H1 (cell line): ENCODE measurements around the gene LAYN. TPM values are rescaled to one million over a fixed set of nuclear protein-coding genes. Genes with fewer than 3 reads are reported as not detected.

Experiments used
- BRCA1 ChIP-seq: IDR thresholded peaks from 2 replicates; pipeline ENCODE4 v1.6.1; 2012; ENCODE audit warnings: low read depth, low read length, improper control_type of control experiment
- CEBPB ChIP-seq: IDR thresholded peaks from 2 replicates; pipeline ENCODE4 v1.6.1; 2012; ENCODE audit warnings: low read depth, low read length
- CTBP2 ChIP-seq: IDR thresholded peaks from 2 replicates; pipeline ENCODE4 v1.7.0; 2011; ENCODE audit warnings: borderline replicate concordance, mild to moderate bottlenecking, moderate library complexity, mixed read lengths, low read length; ENCODE audit not compliant: insufficient read depth, insufficient read length
- GABPA ChIP-seq: IDR thresholded peaks from 2 replicates; pipeline ENCODE4 v1.6.1; 2011; ENCODE audit warnings: mild to moderate bottlenecking, low read length, moderate library complexity, borderline replicate concordance; ENCODE audit not compliant: insufficient read depth
- KDM1A ChIP-seq: fragments of 200-600, 300-600 bp; sonication (generic); IDR thresholded peaks from 2 replicates; pipeline ENCODE4 v1.7.1; 2016; ENCODE audit warnings: mild to moderate bottlenecking, low read length, borderline replicate concordance
- KDM4A ChIP-seq: IDR thresholded peaks from one replicate; pipeline ENCODE4 v1.7.1; 2012; ENCODE audit warnings: low read depth, mild to moderate bottlenecking, moderate library complexity, low read length, inconsistent platforms; ENCODE audit not compliant: severe bottlenecking
- NRF1 ChIP-seq: IDR thresholded peaks from 2 replicates; pipeline ENCODE4 v1.6.1; 2011; ENCODE audit warnings: mild to moderate bottlenecking, low read depth, low read length, improper control_type of control experiment
- POLR2A ChIP-seq, 2 experiments: IDR thresholded peaks; 1 replicate in 1 of 2; 2 replicates in 1 of 2; pipeline ENCODE4 v1.6.1; 2011; ENCODE audit warnings: low read depth in 2 of 2, low read length in 2 of 2, mild to moderate bottlenecking in 2 of 2; ENCODE audit errors: control extremely low read depth in 1 of 2
- POU5F1 ChIP-seq: IDR thresholded peaks from 2 replicates; pipeline ENCODE4 v1.6.1; 2011; ENCODE audit warnings: low read depth, mild to moderate bottlenecking, low read length, moderate library complexity
- RAD21 ChIP-seq, 2 experiments: IDR thresholded peaks in 1 of 2; conservative IDR thresholded peaks in 1 of 2; 2 replicates each; pipeline ENCODE4 v1.6.1; 2011; ENCODE audit warnings: low read depth in 2 of 2, low read length in 2 of 2, improper control_type of control experiment in 1 of 2, inconsistent platforms in 1 of 2, mild to moderate bottlenecking in 1 of 2, moderate library complexity in 1 of 2
- RNF2 ChIP-seq: fragments of 200-900, 300-1000 bp; sonication (generic); IDR thresholded peaks from 2 replicates; pipeline ENCODE4 v1.7.1; 2016; ENCODE audit warnings: borderline replicate concordance, low read depth, mild to moderate bottlenecking, antibody characterized with exemption, low read length; ENCODE audit not compliant: poor library complexity, severe bottlenecking; ENCODE audit errors: missing control alignments
- RXRA ChIP-seq: IDR thresholded peaks from 2 replicates; pipeline ENCODE4 v1.6.1; 2011; ENCODE audit warnings: low read depth, mild to moderate bottlenecking, low read length, moderate library complexity; ENCODE audit not compliant: insufficient read depth
- SRF ChIP-seq: IDR thresholded peaks from 2 replicates; pipeline ENCODE4 v1.6.1; 2011; ENCODE audit warnings: mild to moderate bottlenecking, low read depth, low read length, moderate library complexity
- SUZ12 ChIP-seq: fragments of 200-600 bp; sonication (generic); IDR thresholded peaks from 2 replicates; pipeline ENCODE4 v1.6.1; 2012; ENCODE audit warnings: mild to moderate bottlenecking, inconsistent platforms, low read length, moderate library complexity, mixed read lengths
- TAF7 ChIP-seq: optimal IDR thresholded peaks from 2 replicates; pipeline ENCODE3; 2011; ENCODE audit warnings: low read depth, mild to moderate bottlenecking, inconsistent platforms, low read length, moderate library complexity, borderline replicate concordance
- TCF12 ChIP-seq: IDR thresholded peaks from 2 replicates; pipeline ENCODE4 v1.6.1; 2011; ENCODE audit warnings: low read depth, mild to moderate bottlenecking, low read length
- TEAD4 ChIP-seq: IDR thresholded peaks from 2 replicates; pipeline ENCODE4 v1.6.1; 2012; ENCODE audit warnings: low read depth, low read length, inconsistent platforms, mixed read lengths
- YY1 ChIP-seq: IDR thresholded peaks from 2 replicates; pipeline ENCODE4 v1.6.1; 2011; ENCODE audit warnings: low read depth, mild to moderate bottlenecking, low read length
- polyA plus RNA-seq, 7 experiments: library from polyadenylated mRNA; depleted of rRNA in 3 of 7; stranded (reverse) in 5 of 7; unstranded in 2 of 7; fragments of >200 nt in 5 of 7; fragments of 200-250 nt in 2 of 7; gene quantifications; 1 replicate in 5 of 7; 2 replicates in 1 of 7; 4 replicates in 1 of 7; pipeline versions ENCODE4 v1.2.1 to v1.2.3, GENCODE V29; 2011 to 2013; ENCODE audit warnings: missing spikeins in 2 of 7, mixed read lengths in 2 of 7
- total RNA-seq: library from RNA; stranded (reverse); fragmentation: NEBNext Ultra II Directional; extraction: Animal tissue kit (Norgen Biotek cat#: 25700); gene quantifications from 2 replicates; pipeline ENCODE4 v1.2.1, GENCODE V29; 2021
- TF ChIP-seq, protein P1 (sequence below): IDR thresholded peaks from 2 replicates; pipeline ENCODE4 v1.6.1; 2012; ENCODE audit warnings: inconsistent platforms

The LAYN gene
- total and polyA plus RNA-seq, 2 of the 8 experiments (the other 6 are each of a cell fraction or from before 2014, with no cell fraction given) = 4.2 to 9.3 TPM

DNA sequence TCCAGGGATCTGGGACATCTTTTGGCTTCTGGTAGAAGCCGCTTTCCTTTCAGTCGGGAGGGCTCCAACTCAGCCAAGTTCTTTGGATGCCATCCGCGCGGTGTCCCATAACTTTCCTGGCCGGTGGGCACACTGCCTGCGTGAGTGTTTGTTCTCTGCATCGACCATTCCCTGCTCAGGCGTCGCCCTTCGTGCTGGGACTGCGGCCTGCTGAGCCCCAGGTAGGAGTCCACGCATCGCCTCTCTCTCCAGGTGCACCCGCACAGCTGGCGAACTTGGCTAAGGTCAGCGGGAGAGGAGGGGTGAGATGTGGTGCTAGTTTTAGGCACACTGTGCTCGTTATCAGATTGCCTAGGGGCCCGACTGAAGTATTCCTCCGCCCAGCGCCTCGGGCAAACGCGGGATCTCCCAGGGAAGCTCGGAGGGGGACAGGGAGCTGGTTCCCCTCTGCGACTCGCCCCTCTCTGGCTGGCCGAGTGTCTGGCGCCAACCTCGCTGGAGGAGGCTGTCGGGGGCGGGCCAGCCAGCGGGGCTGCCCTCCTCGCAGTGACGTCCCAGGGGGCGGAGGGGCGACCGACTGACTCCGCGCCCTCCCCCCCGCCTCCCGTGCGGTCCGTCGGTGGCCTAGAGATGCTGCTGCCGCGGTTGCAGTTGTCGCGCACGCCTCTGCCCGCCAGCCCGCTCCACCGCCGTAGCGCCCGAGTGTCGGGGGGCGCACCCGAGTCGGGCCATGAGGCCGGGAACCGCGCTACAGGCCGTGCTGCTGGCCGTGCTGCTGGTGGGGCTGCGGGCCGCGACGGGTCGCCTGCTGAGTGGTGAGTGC, at the start of gene LAYN (continued):
- TF ChIP-seq RXRA (no peak), KDM1A (no peak), POU5F1 (no peak), CTBP2 (no peak), GABPA (no peak), SRF (no peak), RAD21 (IDR thresholded peaks at IDR 0.05 in 1 of 2, conservative IDR thresholded peaks at IDR 0.05 in 1 of 2; ENCODE audit: low read depth in 2 of 2, low read length in 2 of 2) (no peak), TEAD4 (no peak), NRF1 (no peak), KDM4A (peak; percentile 84), TAF7 (no peak), CEBPB (no peak), BRCA1 (no peak), POLR2A (IDR thresholded peaks at IDR 0.05; ENCODE audit: control extremely low read depth in 1 of 2, low read depth in 2 of 2, low read length in 2 of 2) (no peak), YY1 (no peak), SUZ12 (peak; percentile 67), RNF2 (peak; percentile 15), TCF12 (no peak)
- TF ChIP-seq, protein P1, sequence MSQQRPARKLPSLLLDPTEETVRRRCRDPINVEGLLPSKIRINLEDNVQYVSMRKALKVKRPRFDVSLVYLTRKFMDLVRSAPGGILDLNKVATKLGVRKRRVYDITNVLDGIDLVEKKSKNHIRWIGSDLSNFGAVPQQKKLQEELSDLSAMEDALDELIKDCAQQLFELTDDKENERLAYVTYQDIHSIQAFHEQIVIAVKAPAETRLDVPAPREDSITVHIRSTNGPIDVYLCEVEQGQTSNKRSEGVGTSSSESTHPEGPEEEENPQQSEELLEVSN = peak; percentile 49
